GM12875 (cell line): ENCODE measurements around the gene RRP1B.
A peak's percentile ranks its signal among the peaks of the same experiment; 100 is the strongest.

Source experiments
- H3K4me3 ChIP-seq: one replicate; pipeline ENCODE4 v1.5.1; 2011; ENCODE audit warnings: low read depth, low read length, control low read depth
- TF ChIP-seq, protein P1 (sequence below): IDR thresholded peaks from 2 replicates; pipeline ENCODE4 v1.5.1; 2011; ENCODE audit warnings: low read depth, mild to moderate bottlenecking, control low read depth, inconsistent platforms, low read length, moderate library complexity, borderline replicate concordance; ENCODE audit not compliant: insufficient read depth

Gene RRP1B

DNA sequence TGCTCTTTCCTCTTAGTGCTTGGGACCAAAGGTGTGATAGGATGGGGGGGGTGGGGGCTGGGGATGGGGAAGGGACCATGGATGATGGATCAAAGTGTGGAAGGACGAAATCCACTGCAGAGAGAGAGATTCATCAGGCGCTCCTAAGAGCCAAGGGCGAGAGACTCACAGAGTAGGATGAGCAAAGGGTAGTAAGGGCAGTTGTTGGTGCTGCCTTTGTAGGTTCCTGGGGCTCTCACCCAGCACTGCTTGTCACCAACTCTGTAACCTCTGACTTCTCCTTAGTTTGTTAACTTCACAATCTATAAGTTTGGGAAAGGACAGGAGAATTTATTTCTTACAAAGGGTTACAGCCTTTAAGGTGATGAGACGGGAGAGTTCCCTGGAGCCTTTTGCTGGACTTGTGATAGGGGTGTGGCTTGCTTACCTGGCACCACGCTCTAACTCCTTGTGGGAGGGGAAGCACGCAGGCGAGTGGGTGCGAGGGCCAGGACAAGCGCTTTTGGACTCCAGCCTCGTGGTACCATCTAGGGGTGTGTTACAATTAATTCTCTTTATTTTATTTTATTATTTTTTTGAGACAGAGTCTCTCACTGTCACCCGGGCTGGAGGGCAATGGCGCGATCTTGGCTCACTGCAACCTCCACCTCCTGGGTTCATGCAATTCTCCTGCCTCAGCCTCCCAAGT, 58.0 kb downstream of the RRP1B start:
- TF ChIP-seq, protein P1, sequence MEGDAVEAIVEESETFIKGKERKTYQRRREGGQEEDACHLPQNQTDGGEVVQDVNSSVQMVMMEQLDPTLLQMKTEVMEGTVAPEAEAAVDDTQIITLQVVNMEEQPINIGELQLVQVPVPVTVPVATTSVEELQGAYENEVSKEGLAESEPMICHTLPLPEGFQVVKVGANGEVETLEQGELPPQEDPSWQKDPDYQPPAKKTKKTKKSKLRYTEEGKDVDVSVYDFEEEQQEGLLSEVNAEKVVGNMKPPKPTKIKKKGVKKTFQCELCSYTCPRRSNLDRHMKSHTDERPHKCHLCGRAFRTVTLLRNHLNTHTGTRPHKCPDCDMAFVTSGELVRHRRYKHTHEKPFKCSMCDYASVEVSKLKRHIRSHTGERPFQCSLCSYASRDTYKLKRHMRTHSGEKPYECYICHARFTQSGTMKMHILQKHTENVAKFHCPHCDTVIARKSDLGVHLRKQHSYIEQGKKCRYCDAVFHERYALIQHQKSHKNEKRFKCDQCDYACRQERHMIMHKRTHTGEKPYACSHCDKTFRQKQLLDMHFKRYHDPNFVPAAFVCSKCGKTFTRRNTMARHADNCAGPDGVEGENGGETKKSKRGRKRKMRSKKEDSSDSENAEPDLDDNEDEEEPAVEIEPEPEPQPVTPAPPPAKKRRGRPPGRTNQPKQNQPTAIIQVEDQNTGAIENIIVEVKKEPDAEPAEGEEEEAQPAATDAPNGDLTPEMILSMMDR = no peak
- H3K4me3 ChIP-seq = no peak overlapping the region

- TF ChIP-seq, protein P1 = no peak
- peak overlapping the region; percentile 100 for H3K4me3 ChIP-seq
Measured at GRCh38 chr21:43717967-43718871, 58.9 kb downstream of the RRP1B start.

GRCh38 chr21:43718872-43719747, 59.8 kb downstream of the RRP1B start, which contains the start of gene PDXK:
Gene PDXK (plus strand): TSS chr21:43719129. CDS start chr21:43719295, 166 bp downstream.
- peak within 1 kb of the TSS; percentile 100 for H3K4me3 ChIP-seq
- TF ChIP-seq, protein P1 = 0 out of 2 replicates have a peak, but pooled peaks have one; percentile 9

DNA sequence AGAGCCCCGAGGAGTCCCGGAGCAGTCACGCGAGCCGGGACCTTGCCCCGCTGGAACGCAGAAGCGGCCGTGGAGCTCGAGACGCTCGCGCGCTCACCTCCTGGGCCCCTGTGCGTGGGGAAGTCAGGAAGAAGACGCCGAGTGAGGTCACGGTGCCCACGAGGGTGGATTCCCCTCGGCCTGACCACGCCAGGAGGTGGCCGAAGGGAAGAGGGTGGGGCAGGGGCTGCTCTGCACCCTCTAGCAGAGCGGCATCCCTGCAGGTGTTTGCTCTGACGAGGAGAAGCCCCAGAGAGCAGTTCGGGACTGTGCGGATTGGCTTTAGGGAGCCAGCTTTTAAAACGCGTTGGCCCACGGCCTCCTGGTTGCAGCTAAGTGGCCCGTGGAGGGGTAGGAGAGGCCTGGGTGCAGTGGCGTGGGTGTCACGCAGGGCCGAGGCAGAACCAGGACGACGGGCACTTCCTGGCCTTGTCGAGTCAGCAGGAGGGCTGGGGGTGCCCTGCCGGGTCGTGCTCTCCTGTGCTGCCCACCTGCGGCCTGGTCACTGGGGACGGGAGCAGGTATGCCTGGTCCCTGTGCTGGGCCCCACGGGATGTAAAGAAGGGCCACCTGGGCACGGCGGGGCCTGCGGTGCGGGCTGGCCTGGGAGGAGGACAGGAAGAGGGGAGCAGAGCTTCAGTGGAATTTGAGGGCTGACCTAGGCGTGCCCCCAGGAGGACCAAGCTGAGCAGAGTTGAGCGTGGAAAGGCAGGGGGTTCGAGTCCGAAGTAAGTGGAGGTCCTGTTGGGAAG, 60.6 kb downstream of the RRP1B start:
- H3K4me3 ChIP-seq = peak overlapping the region; percentile 100
- TF ChIP-seq, protein P1 = no peak

DNA sequence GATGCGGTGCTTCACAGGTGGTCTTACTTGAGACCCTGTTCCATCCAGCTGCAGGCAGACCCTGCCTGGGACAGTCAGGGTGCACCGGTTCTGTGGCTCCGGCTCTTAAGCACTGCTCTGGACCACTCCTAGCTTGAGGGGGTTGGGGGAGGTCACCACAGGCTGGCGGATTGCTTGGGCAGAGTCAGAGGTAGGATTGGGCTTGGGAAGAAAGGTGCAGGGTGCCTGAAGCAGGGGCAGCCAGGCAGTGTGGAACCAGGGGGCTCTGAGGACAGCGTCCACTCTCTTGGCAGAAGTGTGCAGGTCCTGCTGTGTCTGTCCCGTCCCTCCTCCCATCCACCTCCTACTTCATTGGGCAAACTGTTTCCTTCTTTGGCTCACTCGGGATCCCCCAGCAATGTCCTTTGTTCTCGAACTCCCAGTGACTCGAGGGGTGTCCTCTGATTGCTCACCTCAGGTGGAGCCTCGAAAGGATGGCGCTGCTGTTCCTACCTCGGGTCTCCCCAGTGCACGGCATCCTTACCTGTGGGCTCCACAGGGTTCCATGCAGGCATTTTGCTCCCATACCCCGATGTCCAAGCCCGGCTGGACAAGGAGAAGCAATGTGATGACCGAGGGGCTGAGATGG, 61.3 kb downstream of the RRP1B start:
- TF ChIP-seq, protein P1 = no peak
- H3K4me3 ChIP-seq = peak overlapping the region; percentile 100

DNA sequence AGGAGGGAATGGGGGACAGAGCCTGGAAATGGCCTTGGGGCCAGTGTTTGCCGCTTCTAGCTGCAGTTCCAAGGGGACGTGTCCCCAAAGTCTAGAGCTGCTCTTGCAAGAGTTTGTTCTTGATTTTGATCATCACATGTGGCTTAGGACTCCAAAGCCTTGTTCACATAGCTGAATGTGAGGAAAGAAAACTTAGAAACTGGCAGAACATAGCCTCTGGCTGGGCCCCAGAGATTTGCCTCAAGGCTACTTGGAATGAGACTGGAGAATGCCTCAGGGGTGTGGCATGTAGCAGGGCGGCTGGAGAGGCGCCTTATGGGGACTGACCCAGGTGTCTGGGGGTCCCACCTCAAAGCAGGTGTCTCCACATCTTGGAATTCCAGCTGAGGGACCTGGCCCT, 61.8 kb downstream of the RRP1B start:
- TF ChIP-seq, protein P1 = no peak
- H3K4me3 ChIP-seq = no peak overlapping the region
